ENCODE results near the gene RSPRY1.

Gene RSPRY1

GRCh38 chr16:57184113-57184512 lies 2.0 kb upstream of the RSPRY1 start:
- no peak overlapping the region; the same call in 1 of the 2 replicates for H3K27ac ChIP-seq (replicated peaks)
- peak overlapping the region; percentile 96; the same call in 1 of the 2 replicates for H3K4me3 ChIP-seq (replicated peaks; ENCODE audit: insufficient read depth, low read length)
- DNase-seq (ENCODE audit: low read depth in 1 of 2, low spot score in 1 of 2), result no peak
- no peaks in the 10 kb centered on the region for H3K27me3 ChIP-seq (ENCODE audit: insufficient read depth, poor library complexity, severe bottlenecking)
- TF ChIP-seq CTCF (IDR thresholded peaks at IDR 0.05; ENCODE audit: insufficient read depth, low read length), result no peak
- no peak for TF ChIP-seq GABPA (IDR thresholded peaks at IDR 0.05; ENCODE audit: low read depth)
- TF ChIP-seq SPI1 (IDR thresholded peaks at IDR 0.05; ENCODE audit: borderline replicate concordance, low read depth), result no peak
- TF ChIP-seq POLR2AphosphoS5 (IDR thresholded peaks at IDR 0.05; ENCODE audit: low read depth), result no peak
- no peak for TF ChIP-seq REST (IDR thresholded peaks at IDR 0.05; ENCODE audit: insufficient replicate concordance, low read depth)

GRCh38 chr16:57184887-57185445 lies 1.2 kb upstream of the RSPRY1 start:
- H3K27ac ChIP-seq (replicated peaks), result peak overlapping the region; percentile 93
- H3K4me3 ChIP-seq (replicated peaks; ENCODE audit: insufficient read depth, low read length), result peak overlapping the region; percentile 96
- TF ChIP-seq SPI1 (IDR thresholded peaks at IDR 0.05; ENCODE audit: borderline replicate concordance, low read depth), result no peak
- no peak for TF ChIP-seq CTCF (IDR thresholded peaks at IDR 0.05; ENCODE audit: insufficient read depth, low read length)
- TF ChIP-seq GABPA (IDR thresholded peaks at IDR 0.05; ENCODE audit: low read depth), result no peak
- TF ChIP-seq POLR2AphosphoS5 (IDR thresholded peaks at IDR 0.05; ENCODE audit: low read depth), result no peak
- no peak for TF ChIP-seq REST (IDR thresholded peaks at IDR 0.05; ENCODE audit: insufficient replicate concordance, low read depth)
- no peak for DNase-seq (ENCODE audit: low read depth in 1 of 2, low spot score in 1 of 2)
- no peaks in the 10 kb centered on the region for H3K27me3 ChIP-seq (ENCODE audit: insufficient read depth, poor library complexity, severe bottlenecking)

- no peaks in the 10 kb centered on the region for H3K27me3 ChIP-seq (ENCODE audit: insufficient read depth, poor library complexity, severe bottlenecking)
- H3K4me3 ChIP-seq (replicated peaks; ENCODE audit: insufficient read depth, low read length), result peak overlapping the region; percentile 96
- TF ChIP-seq GABPA (IDR thresholded peaks at IDR 0.05; ENCODE audit: low read depth), result no peak
- peak; percentile 20 to 50 for DNase-seq (ENCODE audit: low read depth in 1 of 2, low spot score in 1 of 2)
- H3K27ac ChIP-seq (replicated peaks), result peak overlapping the region; percentile 93
Measured at GRCh38 chr16:57185446-57185944, 634 bp upstream of the RSPRY1 start.

- no peak for TF ChIP-seq REST (IDR thresholded peaks at IDR 0.05; ENCODE audit: insufficient replicate concordance, low read depth)
- no peak for TF ChIP-seq POLR2AphosphoS5 (IDR thresholded peaks at IDR 0.05; ENCODE audit: low read depth)
- no peak for TF ChIP-seq SPI1 (IDR thresholded peaks at IDR 0.05; ENCODE audit: borderline replicate concordance, low read depth)
- no peak for TF ChIP-seq GABPA (IDR thresholded peaks at IDR 0.05; ENCODE audit: low read depth)
- no peak for TF ChIP-seq CTCF (IDR thresholded peaks at IDR 0.05; ENCODE audit: insufficient read depth, low read length)
- DNase-seq (ENCODE audit: low read depth in 1 of 2, low spot score in 1 of 2), result peak in 1 of 2 experiments; percentile 10
- peak overlapping the region; percentile 98 for H3K4me3 ChIP-seq (replicated peaks; ENCODE audit: insufficient read depth, low read length)
- H3K27ac ChIP-seq (replicated peaks), result peak overlapping the region; percentile 86
- no peaks in the 10 kb centered on the region for H3K27me3 ChIP-seq (ENCODE audit: insufficient read depth, poor library complexity, severe bottlenecking)
Measured at GRCh38 chr16:57186872-57187854, 1.0 kb downstream of the RSPRY1 start.

Measured in HL-60 (cell line).